Panc1 (cell line): ENCODE results near the gene KCNQ1. TPM values are rescaled to one million over a fixed set of nuclear protein-coding genes. Genes with fewer than 3 reads are reported as not detected.

Experiments used
- ATAC-seq: fragments of 200-7000 bp; cut with Tn5 transposase; 2 replicates; pipeline ENCODE4 v1.9.1; 2020; ENCODE audit warnings: mild to moderate bottlenecking, moderate library complexity
- BruUV-seq: library from RNA; stranded (reverse); fragments of 400-500 nt; replicated peaks from 2 replicates; lab custom pipeline; 2021; lab: Mats Ljungman, UMichigan
- CTCF ChIA-PET: fragments of 300-600 bp; sonication (Branson Sonifier 250); formaldehyde crosslinking; loops from one replicate; lab custom pipeline; 2022; ENCODE audit warnings: antibody characterized with exemption; lab: Charles Lee
- POLR2A ChIA-PET: fragments of 300-600 bp; sonication (Branson Sonifier 250); formaldehyde crosslinking; loops from one replicate; lab custom pipeline; 2022; ENCODE audit warnings: antibody characterized with exemption; lab: Charles Lee
- DNase-seq: peaks from one replicate; pipeline ENCODE4 v3.0.0-alpha.2; 2010; ENCODE audit warnings: low read depth, low spot score
- H3K27ac ChIP-seq: 2 replicates; pipeline ENCODE4 v1.5.1; 2011; ENCODE audit warnings: mild to moderate bottlenecking, low read length, inconsistent platforms
- H3K27me3 ChIP-seq: fragments of 200-500 bp; sonication (Bioruptor generic); 2 replicates; pipeline ENCODE4 v1.6.0; 2014; ENCODE audit warnings: low read length, inconsistent platforms; ENCODE audit not compliant: control insufficient read depth, insufficient read depth
- H3K36me3 ChIP-seq: fragments of 200-500 bp; sonication (Bioruptor generic); 2 replicates; pipeline ENCODE4 v1.5.1; 2014; ENCODE audit warnings: inconsistent platforms, mild to moderate bottlenecking, low read length, moderate library complexity; ENCODE audit not compliant: control insufficient read depth, insufficient read depth
- H3K4me1 ChIP-seq: 2 replicates; pipeline ENCODE4 v1.5.1; 2011; ENCODE audit warnings: inconsistent platforms, mild to moderate bottlenecking, low read length, moderate library complexity; ENCODE audit not compliant: control insufficient read depth, insufficient read depth
- H3K4me3 ChIP-seq, 2 experiments: 2 replicates each; pipeline ENCODE4 v1.5.1; 2011 to 2012; ENCODE audit warnings: low read depth in 2 of 2, low read length in 2 of 2, mild to moderate bottlenecking in 2 of 2, inconsistent platforms in 1 of 2, moderate library complexity in 1 of 2
- H3K9me3 ChIP-seq: fragments of 200-500 bp; sonication (Bioruptor generic); 2 replicates; pipeline ENCODE4 v1.5.1; 2014; ENCODE audit warnings: low read depth, mild to moderate bottlenecking, inconsistent platforms, low read length, moderate library complexity; ENCODE audit not compliant: control insufficient read depth, insufficient read depth
- POLR2AphosphoS5 ChIP-seq: IDR thresholded peaks from 2 replicates; pipeline ENCODE4 v1.6.1; 2012; ENCODE audit warnings: mild to moderate bottlenecking, low read depth, low read length, moderate library complexity
- SIN3A ChIP-seq: IDR thresholded peaks from 2 replicates; pipeline ENCODE4 v1.6.1; 2012; ENCODE audit warnings: low read depth, mild to moderate bottlenecking, low read length, moderate library complexity, borderline replicate concordance; ENCODE audit not compliant: insufficient read depth
- TCF7L2 ChIP-seq: IDR thresholded peaks from 2 replicates; pipeline ENCODE4 v1.6.1; 2011; ENCODE audit warnings: mild to moderate bottlenecking, low read depth, low read length, inconsistent platforms
- in situ Hi-C: cut with HindIII; loops from 2 replicates; pipeline ENCODE4 v1.10.0; 2016; ENCODE audit warnings: low sequenced_read_pairs, low pct_unique_long_range_greater_than_20kb
- intact Hi-C: fragments of 100-400 bp; cut with micrococcal nuclease; formaldehyde crosslinking; loops from one replicate; pipeline ENCODE4 v1.10.0; 2022; ENCODE audit not compliant: unreplicated experiment
- total RNA-seq: library from RNA; stranded (reverse); gene quantifications from one replicate; pipeline ENCODE4 v1.2.1, GENCODE V29; 2021; ENCODE audit not compliant: unreplicated experiment
- TF ChIP-seq, protein P1 (sequence below), 2 experiments: IDR thresholded peaks; 2 replicates each; pipeline ENCODE4 v1.6.1; 2011 to 2012; ENCODE audit warnings: low read depth in 2 of 2, control low read depth in 1 of 2, low read length in 1 of 2, mild to moderate bottlenecking in 1 of 2, moderate library complexity in 1 of 2; ENCODE audit not compliant: insufficient read depth in 1 of 2
- TF ChIP-seq, protein P2 (sequence below): fragments of 450-650 bp; IDR thresholded peaks from 2 replicates; pipeline ENCODE4 v1.5.1; 2017; ENCODE audit warnings: mild to moderate bottlenecking

The KCNQ1 gene
- total RNA-seq, 1 experiment from 2014 or later, result 1.0 TPM

DNA sequence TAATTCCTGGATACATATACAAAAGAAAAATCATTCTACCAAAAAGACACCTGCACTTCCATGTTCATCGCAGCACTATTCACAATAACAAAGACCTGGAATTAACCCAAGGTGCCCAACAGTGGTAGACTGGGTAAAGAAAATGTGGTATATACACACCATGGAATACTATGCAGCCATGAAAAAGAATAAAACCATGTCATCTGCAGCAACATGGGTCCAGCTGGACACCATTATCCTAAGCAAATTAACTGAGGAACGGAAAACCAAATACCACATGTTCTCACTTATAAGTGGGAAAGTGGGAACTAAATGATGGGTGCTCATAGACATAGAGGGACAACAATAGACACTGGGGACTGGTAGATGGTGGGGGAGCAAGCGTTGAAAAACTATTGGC lies 5.0 kb upstream of the KCNQ1 start:
- DNase-seq (no peak), ATAC-seq (no peak)
- no peak overlapping the region for H3K27ac ChIP-seq
- POLR2A ChIA-PET, result no interaction called here
- H3K4me1 ChIP-seq, result no peaks in the 10 kb centered on the region
- no TSS peak for BruUV-seq
- H3K9me3 ChIP-seq, result no peaks in the 10 kb centered on the region
- in situ Hi-C loops, result no loop called here
- TF ChIP-seq, protein P1, sequence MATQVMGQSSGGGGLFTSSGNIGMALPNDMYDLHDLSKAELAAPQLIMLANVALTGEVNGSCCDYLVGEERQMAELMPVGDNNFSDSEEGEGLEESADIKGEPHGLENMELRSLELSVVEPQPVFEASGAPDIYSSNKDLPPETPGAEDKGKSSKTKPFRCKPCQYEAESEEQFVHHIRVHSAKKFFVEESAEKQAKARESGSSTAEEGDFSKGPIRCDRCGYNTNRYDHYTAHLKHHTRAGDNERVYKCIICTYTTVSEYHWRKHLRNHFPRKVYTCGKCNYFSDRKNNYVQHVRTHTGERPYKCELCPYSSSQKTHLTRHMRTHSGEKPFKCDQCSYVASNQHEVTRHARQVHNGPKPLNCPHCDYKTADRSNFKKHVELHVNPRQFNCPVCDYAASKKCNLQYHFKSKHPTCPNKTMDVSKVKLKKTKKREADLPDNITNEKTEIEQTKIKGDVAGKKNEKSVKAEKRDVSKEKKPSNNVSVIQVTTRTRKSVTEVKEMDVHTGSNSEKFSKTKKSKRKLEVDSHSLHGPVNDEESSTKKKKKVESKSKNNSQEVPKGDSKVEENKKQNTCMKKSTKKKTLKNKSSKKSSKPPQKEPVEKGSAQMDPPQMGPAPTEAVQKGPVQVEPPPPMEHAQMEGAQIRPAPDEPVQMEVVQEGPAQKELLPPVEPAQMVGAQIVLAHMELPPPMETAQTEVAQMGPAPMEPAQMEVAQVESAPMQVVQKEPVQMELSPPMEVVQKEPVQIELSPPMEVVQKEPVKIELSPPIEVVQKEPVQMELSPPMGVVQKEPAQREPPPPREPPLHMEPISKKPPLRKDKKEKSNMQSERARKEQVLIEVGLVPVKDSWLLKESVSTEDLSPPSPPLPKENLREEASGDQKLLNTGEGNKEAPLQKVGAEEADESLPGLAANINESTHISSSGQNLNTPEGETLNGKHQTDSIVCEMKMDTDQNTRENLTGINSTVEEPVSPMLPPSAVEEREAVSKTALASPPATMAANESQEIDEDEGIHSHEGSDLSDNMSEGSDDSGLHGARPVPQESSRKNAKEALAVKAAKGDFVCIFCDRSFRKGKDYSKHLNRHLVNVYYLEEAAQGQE (IDR thresholded peaks at IDR 0.05; ENCODE audit: insufficient read depth in 1 of 2, low read depth in 2 of 2, low read length in 1 of 2), result no peak
- no peak for TF ChIP-seq SIN3A
- TF ChIP-seq, protein P2, sequence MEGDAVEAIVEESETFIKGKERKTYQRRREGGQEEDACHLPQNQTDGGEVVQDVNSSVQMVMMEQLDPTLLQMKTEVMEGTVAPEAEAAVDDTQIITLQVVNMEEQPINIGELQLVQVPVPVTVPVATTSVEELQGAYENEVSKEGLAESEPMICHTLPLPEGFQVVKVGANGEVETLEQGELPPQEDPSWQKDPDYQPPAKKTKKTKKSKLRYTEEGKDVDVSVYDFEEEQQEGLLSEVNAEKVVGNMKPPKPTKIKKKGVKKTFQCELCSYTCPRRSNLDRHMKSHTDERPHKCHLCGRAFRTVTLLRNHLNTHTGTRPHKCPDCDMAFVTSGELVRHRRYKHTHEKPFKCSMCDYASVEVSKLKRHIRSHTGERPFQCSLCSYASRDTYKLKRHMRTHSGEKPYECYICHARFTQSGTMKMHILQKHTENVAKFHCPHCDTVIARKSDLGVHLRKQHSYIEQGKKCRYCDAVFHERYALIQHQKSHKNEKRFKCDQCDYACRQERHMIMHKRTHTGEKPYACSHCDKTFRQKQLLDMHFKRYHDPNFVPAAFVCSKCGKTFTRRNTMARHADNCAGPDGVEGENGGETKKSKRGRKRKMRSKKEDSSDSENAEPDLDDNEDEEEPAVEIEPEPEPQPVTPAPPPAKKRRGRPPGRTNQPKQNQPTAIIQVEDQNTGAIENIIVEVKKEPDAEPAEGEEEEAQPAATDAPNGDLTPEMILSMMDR, result no peak
- TF ChIP-seq TCF7L2, result no peak
- no peak for TF ChIP-seq POLR2AphosphoS5
- H3K27me3 ChIP-seq, result 0 out of 2 replicates have a peak, but pooled peaks cover 4% of the 10 kb centered on the region
- H3K4me3 ChIP-seq, result no peak overlapping the region
- H3K36me3 ChIP-seq, result no peaks in the 10 kb centered on the region
- CTCF ChIA-PET, result no interaction called here
- intact Hi-C loops, result no loop called here

DNA sequence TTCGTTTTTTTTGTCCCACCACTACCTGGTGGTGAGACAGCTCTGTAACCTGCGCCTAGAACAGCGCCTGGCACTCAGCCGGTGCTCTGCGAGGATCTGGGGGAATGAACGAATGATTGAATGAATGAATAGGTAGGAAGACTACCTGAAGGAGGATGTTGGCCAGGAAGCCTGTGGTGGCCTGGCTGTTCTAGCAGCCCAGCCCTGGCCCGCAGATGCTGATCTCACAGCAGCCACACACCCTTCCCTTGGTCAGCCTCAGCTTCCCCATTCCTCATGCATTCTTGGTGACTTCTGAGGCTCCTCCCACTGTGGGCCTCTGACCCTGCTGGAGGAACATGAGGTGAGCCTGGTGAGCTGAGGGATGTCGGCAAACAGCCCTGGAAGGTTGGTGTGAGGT lies 4.2 kb upstream of the KCNQ1 start:
- Histone ChIP-seq H3K36me3 (no peaks in the 10 kb centered on the region), H3K27ac (no peak overlapping the region), H3K4me1 (no peaks in the 10 kb centered on the region), H3K9me3 (no peaks in the 10 kb centered on the region), H3K4me3 (no peak overlapping the region), H3K27me3 (peaks cover 4% of the 10 kb centered on the region; the same call in 1 of the 2 replicates)
- ChIA-PET POLR2A (no interaction called here), CTCF (no interaction called here)
- ATAC-seq (no peak), DNase-seq (no peak)
- TF ChIP-seq POLR2AphosphoS5 (no peak), SIN3A (no peak), TCF7L2 (no peak)
- TF ChIP-seq, protein P1 (IDR thresholded peaks at IDR 0.05; ENCODE audit: insufficient read depth in 1 of 2, low read depth in 2 of 2, low read length in 1 of 2), result no peak
- TF ChIP-seq, protein P2, result no peak
- in situ Hi-C loops, result no loop called here
- intact Hi-C loops, result no loop called here
- BruUV-seq, result no TSS peak
